ENCODE results near the gene PDGFC. TPM values are rescaled to one million over a fixed set of nuclear protein-coding genes. Genes with fewer than 3 reads are reported as not detected.

PDGFC gene
- total RNA-seq (2022; extraction: Qiagen RNA extraction; ENCODE audit: low read depth), result 2.1 to 3.6 TPM (median 2.7 TPM) in 5 replicates

GRCh38 chr4:156971676-156972378 lies at the start of gene PDGFC:
Gene PDGFC, minus strand, starts transcription at chr4:156971799. Its CDS starts 896 bp downstream, at chr4:156970903.

Other genes starting within 250 kb of the PDGFC start
- gene GLRB, start 104.4 kb upstream of the PDGFC start, total RNA-seq (2022; extraction: Qiagen RNA extraction; ENCODE audit: low read depth), result 0.75 to 0.95 TPM (median 0.88 TPM) in 5 replicates
- gene GRIA2, start 248.9 kb upstream of the PDGFC start, total RNA-seq (2022; extraction: Qiagen RNA extraction; ENCODE audit: low read depth), result not detected in 5 replicates